Osteoblast (primary cell): ENCODE data around the gene C20orf144. TPM values are rescaled to one million over a fixed set of nuclear protein-coding genes. Genes with fewer than 3 reads are reported as not detected.

ENCODE experiments used
- DNase-seq: peaks from one replicate; pipeline ENCODE4 v3.0.0; 2011; ENCODE audit warnings: low spot score, mixed read lengths; ENCODE audit not compliant: insufficient read length; ENCODE audit errors: missing footprints
- H2AFZ ChIP-seq: 2 replicates; pipeline ENCODE4 v1.6.0; 2011; ENCODE audit warnings: mild to moderate bottlenecking, low read length
- H3K27ac ChIP-seq: 2 replicates; pipeline ENCODE4 v1.5.1; 2011; ENCODE audit warnings: mild to moderate bottlenecking, low read depth, low read length, moderate library complexity
- H3K27me3 ChIP-seq: 2 replicates; pipeline ENCODE4 v1.6.0; 2012; ENCODE audit warnings: mild to moderate bottlenecking, control low read depth, inconsistent platforms, low read length, moderate library complexity; ENCODE audit not compliant: insufficient read depth
- H3K36me3 ChIP-seq: 2 replicates; pipeline ENCODE4 v1.5.1; 2011; ENCODE audit warnings: mild to moderate bottlenecking, low read length, control low read depth, moderate library complexity; ENCODE audit not compliant: insufficient read depth
- H3K4me1 ChIP-seq: 2 replicates; pipeline ENCODE4 v1.5.1; 2011; ENCODE audit warnings: mild to moderate bottlenecking, low read length, control low read depth, moderate library complexity; ENCODE audit not compliant: insufficient read depth
- H3K4me2 ChIP-seq: 2 replicates; pipeline ENCODE4 v1.6.0; 2011; ENCODE audit warnings: mild to moderate bottlenecking, low read length; ENCODE audit not compliant: insufficient read depth
- H3K4me3 ChIP-seq: fragments of 200-600 bp; sonication (generic); 3 replicates; pipeline ENCODE4 v1.5.1; 2012; ENCODE audit warnings: mild to moderate bottlenecking, low read length, inconsistent platforms; ENCODE audit not compliant: insufficient read depth
- H3K79me2 ChIP-seq: 2 replicates; pipeline ENCODE4 v1.6.0; 2012; ENCODE audit warnings: mild to moderate bottlenecking, low read length, control low read depth, inconsistent platforms; ENCODE audit not compliant: insufficient read depth
- H3K9me3 ChIP-seq: 2 replicates; pipeline ENCODE4 v1.5.1; 2011; ENCODE audit warnings: low read depth, low read length, control low read depth
- H4K20me1 ChIP-seq: 2 replicates; pipeline ENCODE4 v1.6.0; 2012; ENCODE audit warnings: mild to moderate bottlenecking, low read length, control low read depth; ENCODE audit not compliant: insufficient read depth
- total RNA-seq: library from RNA; depleted of rRNA; stranded (reverse); fragments of >200 nt; gene quantifications from 2 replicates; pipeline ENCODE4 v1.2.3, GENCODE V29; 2012
- TF ChIP-seq, protein P1 (sequence below): IDR thresholded peaks from 2 replicates; pipeline ENCODE4 v1.5.1; 2011; ENCODE audit warnings: mild to moderate bottlenecking, low read depth, low read length, moderate library complexity; ENCODE audit errors: extremely low read depth

Gene C20orf144
- total RNA-seq, 1 donor, result under 0.01 TPM

DNA sequence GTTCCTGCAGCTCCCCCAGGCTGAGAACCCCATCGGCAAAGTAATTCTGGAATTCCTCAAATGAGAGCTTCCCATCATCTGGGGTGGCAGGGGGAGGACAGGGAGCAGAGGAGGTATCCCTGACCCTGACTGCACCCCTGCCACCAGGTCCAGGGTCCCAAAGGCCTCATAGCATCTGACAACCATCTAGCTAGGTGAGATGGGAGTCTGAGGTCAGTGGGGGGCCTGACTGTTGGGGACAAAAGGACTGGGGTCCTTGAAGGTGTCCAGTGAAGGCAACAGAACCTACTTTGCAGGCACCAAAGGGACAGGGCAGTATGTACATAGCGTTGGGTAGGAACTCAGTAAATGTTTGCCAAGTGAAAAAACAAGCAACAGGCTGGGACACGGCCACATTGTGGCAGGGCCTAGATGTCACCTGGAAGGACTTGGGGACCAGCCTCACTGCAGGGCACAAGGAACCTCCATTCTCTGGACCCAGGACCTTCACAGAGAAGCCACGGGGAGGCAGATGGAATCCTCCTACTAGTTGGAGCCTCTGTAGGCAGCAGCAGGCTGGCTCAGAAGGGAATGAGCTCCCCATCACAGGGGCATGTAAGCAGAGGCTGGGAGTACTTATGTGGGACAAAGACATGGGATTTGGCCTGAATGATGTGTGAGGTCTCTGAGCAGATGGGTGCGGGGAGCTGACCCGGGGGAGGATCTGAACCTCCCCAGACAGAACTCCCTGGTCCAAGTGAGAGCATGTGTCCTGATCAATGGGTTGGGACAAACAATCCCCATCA is 8.8 kb downstream of the C20orf144 start:
- H3K36me3 ChIP-seq, result peaks cover 20% of the 10 kb centered on the region
- H4K20me1 ChIP-seq, result peaks cover 9% of the 10 kb centered on the region
- no peak overlapping the region for H3K27ac ChIP-seq
- H3K9me3 ChIP-seq, result no peaks in the 10 kb centered on the region
- no peak overlapping the region for H2AFZ ChIP-seq
- DNase-seq, result peak; percentile 74
- H3K4me1 ChIP-seq, result peaks cover 42% of the 10 kb centered on the region
- H3K4me2 ChIP-seq, result no peak overlapping the region
- H3K4me3 ChIP-seq, result no peak overlapping the region
- H3K27me3 ChIP-seq, result no peaks in the 10 kb centered on the region
- TF ChIP-seq, protein P1, sequence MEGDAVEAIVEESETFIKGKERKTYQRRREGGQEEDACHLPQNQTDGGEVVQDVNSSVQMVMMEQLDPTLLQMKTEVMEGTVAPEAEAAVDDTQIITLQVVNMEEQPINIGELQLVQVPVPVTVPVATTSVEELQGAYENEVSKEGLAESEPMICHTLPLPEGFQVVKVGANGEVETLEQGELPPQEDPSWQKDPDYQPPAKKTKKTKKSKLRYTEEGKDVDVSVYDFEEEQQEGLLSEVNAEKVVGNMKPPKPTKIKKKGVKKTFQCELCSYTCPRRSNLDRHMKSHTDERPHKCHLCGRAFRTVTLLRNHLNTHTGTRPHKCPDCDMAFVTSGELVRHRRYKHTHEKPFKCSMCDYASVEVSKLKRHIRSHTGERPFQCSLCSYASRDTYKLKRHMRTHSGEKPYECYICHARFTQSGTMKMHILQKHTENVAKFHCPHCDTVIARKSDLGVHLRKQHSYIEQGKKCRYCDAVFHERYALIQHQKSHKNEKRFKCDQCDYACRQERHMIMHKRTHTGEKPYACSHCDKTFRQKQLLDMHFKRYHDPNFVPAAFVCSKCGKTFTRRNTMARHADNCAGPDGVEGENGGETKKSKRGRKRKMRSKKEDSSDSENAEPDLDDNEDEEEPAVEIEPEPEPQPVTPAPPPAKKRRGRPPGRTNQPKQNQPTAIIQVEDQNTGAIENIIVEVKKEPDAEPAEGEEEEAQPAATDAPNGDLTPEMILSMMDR, result no peak
- peaks cover 5% of the 10 kb centered on the region for H3K79me2 ChIP-seq

DNA sequence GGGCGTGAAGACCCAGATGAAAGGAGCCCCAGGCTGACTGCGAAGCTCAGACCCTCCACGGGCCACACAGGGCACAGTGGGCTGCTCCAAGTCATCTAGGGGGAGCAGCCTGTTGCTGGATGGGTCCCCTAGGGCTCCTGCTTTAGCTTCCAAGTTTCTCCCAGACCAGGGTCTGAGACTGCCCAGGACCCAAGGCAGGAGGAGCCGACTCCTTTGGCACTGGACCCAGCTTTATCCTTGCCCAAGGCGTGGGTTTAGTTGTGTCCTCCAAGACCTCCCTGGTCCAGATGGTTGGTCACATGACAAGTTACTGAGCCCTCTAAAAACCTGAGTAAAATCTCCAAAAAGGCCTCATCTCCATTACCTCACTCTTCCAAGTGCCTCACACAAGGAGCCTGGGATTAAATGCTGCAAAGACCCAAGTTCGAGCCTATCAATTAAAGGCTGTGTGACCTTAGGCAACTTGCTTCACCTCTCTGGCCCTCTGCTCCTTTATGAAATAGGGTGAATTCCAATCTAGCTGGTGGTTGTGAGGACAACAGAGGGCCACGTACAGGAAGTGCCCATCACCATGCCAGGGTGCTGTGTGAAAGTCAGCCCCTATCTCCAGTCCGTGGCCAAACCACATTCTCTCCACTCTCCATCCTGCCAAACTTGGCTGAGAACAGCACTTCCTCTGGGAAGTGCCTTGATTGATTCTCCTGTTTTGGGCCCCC is 9.6 kb downstream of the C20orf144 start:
- Histone ChIP-seq H3K36me3 (peaks cover 20% of the 10 kb centered on the region), H3K4me1 (peaks cover 37% of the 10 kb centered on the region), H4K20me1 (peaks cover 9% of the 10 kb centered on the region), H3K79me2 (peaks cover 5% of the 10 kb centered on the region), H3K4me3 (no peak overlapping the region), H3K27me3 (no peaks in the 10 kb centered on the region), H3K4me2 (no peak overlapping the region), H3K27ac (no peak overlapping the region), H2AFZ (no peak overlapping the region), H3K9me3 (no peaks in the 10 kb centered on the region)
- peak; percentile 84 for DNase-seq
- TF ChIP-seq, protein P1, result no peak

DNA sequence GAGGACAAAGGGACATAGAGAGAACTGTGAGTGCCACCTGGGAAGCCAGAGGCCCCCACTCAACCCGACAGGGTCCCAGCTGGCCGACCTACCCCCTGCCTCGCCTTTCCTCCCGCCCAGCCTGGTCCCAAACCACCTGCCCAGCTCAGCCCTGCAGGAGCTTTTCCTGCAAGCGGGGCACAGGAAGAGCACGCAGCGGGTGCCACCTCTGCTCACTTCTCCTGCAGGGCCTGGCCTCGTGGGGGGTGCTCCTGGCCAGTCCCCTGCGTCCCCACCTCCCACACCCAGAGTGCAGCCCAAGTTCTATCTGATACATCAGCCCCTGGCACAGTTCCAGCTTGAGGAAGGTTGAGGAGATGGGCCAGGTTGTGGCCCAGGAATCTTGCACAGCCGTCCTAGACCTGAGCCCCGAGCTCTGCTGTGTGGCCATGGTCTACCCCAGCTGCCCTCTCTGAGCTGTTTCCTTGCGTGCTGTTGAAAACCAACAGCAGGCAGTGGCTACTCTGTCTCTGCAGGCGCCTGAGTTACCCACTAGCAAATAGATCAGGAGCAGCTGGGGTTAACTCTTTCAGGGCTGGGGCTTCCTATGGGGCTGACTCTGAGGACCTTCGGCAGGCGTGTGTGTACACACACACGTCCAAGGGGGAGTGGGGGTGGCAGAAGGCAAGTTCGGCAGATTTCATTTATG is 10.4 kb downstream of the C20orf144 start:
- DNase-seq, result peak; percentile 81
- no peaks in the 10 kb centered on the region for H3K9me3 ChIP-seq
- H3K4me2 ChIP-seq, result peak overlapping the region; percentile 86
- H3K4me3 ChIP-seq, result peak overlapping the region; percentile 74
- H3K27me3 ChIP-seq, result no peaks in the 10 kb centered on the region
- H3K79me2 ChIP-seq, result peaks cover 5% of the 10 kb centered on the region
- peaks cover 34% of the 10 kb centered on the region for H3K4me1 ChIP-seq
- no peak overlapping the region for H2AFZ ChIP-seq
- peaks cover 20% of the 10 kb centered on the region for H3K36me3 ChIP-seq
- no peak overlapping the region for H3K27ac ChIP-seq
- peaks cover 9% of the 10 kb centered on the region for H4K20me1 ChIP-seq
- TF ChIP-seq, protein P1, result no peak

DNA sequence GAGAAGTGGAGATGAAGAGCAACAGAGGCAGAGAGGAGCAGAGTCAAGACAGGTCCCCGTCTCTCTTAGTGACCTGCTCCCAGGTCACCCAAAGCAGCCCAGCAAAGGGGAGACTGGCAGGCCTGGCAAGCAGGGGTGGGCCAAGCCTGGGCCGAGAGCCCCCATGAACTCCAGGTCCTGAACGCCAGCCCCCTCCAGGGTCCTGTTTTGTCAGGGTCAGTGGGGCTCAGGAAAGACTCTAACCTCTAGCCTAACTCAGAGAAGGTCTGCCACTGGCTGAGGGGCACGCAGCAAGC is 10.9 kb downstream of the C20orf144 start:
- Histone ChIP-seq H3K9me3 (no peaks in the 10 kb centered on the region), H3K4me1 (peaks cover 29% of the 10 kb centered on the region), H3K27ac (no peak overlapping the region), H2AFZ (no peak overlapping the region), H3K36me3 (peaks cover 20% of the 10 kb centered on the region), H3K4me2 (peak overlapping the region; percentile 86), H3K4me3 (peak overlapping the region; percentile 74), H4K20me1 (peaks cover 9% of the 10 kb centered on the region), H3K79me2 (peaks cover 5% of the 10 kb centered on the region), H3K27me3 (no peaks in the 10 kb centered on the region)
- TF ChIP-seq, protein P1, result no peak
- DNase-seq, result peak; percentile 80
